ACC112 (cell line): ENCODE measurements around the gene MTHFSD.

ENCODE experiments used
- H2AFZ ChIP-seq: fragments of 200-600 bp; sonication (generic); one replicate; pipeline ENCODE4 v1.6.0; 2017; ENCODE audit warnings: antibody characterized with exemption, low read length; ENCODE audit not compliant: unreplicated experiment
- H3K27ac ChIP-seq: fragments of 200-600 bp; sonication (generic); 2 replicates; pipeline ENCODE4 v1.5.1; 2014; ENCODE audit warnings: low read depth, mild to moderate bottlenecking, antibody characterized with exemption, low read length, moderate library complexity
- H3K27me3 ChIP-seq: fragments of 200-600 bp; sonication (generic); 2 replicates; pipeline ENCODE4 v1.6.1; 2014; ENCODE audit warnings: mild to moderate bottlenecking, antibody characterized with exemption, low read length, moderate library complexity, mixed read lengths; ENCODE audit not compliant: insufficient read depth
- H3K36me3 ChIP-seq: fragments of 200-600 bp; sonication (generic); 2 replicates; pipeline ENCODE4 v1.6.1; 2016; ENCODE audit warnings: mild to moderate bottlenecking, antibody characterized with exemption, low read length, moderate library complexity, mixed read lengths; ENCODE audit not compliant: insufficient read depth
- H3K4me1 ChIP-seq: fragments of 200-600 bp; sonication (generic); one replicate; pipeline ENCODE4 v1.6.1; 2016; ENCODE audit warnings: low read length, mixed read lengths; ENCODE audit not compliant: insufficient read depth, unreplicated experiment, control insufficient read depth
- H3K4me3 ChIP-seq: fragments of 200-600 bp; sonication (generic); 2 replicates; pipeline ENCODE4 v1.5.1; 2014; ENCODE audit warnings: mild to moderate bottlenecking, low read depth, low read length
- H3K79me2 ChIP-seq: fragments of 200-600 bp; sonication (generic); one replicate; pipeline ENCODE4 v1.6.0; 2016; ENCODE audit warnings: low read length; ENCODE audit not compliant: control insufficient read depth, unreplicated experiment, insufficient read depth

The MTHFSD gene

GRCh38 chr16:86534779-86535615 lies 20.0 kb downstream of the MTHFSD start:
- Histone ChIP-seq H2AFZ (no peak overlapping the region), H3K36me3 (peaks cover 10% of the 10 kb centered on the region; the same call in 1 of the 2 replicates), H3K4me3 (no peak overlapping the region), H3K27me3 (no peaks in the 10 kb centered on the region), H3K4me1 (no peaks in the 10 kb centered on the region), H3K79me2 (no peaks in the 10 kb centered on the region), H3K27ac (no peak overlapping the region)

GRCh38 chr16:86533767-86534351 lies 21.2 kb downstream of the MTHFSD start:
- Histone ChIP-seq H3K4me3 (no peak overlapping the region), H3K27me3 (no peaks in the 10 kb centered on the region), H3K36me3 (peaks cover 3% of the 10 kb centered on the region; the same call in 1 of the 2 replicates), H2AFZ (no peak overlapping the region), H3K27ac (no peak overlapping the region), H3K4me1 (peaks cover 2% of the 10 kb centered on the region), H3K79me2 (no peaks in the 10 kb centered on the region)

GRCh38 chr16:86533076-86533475 lies 22.0 kb downstream of the MTHFSD start:
- Histone ChIP-seq H3K36me3 (peaks cover 3% of the 10 kb centered on the region; the same call in 1 of the 2 replicates), H3K79me2 (no peaks in the 10 kb centered on the region), H3K4me1 (peaks cover 2% of the 10 kb centered on the region)

GRCh38 chr16:86532526-86532815 lies 22.6 kb downstream of the MTHFSD start:
- no peak overlapping the region for H3K4me3 ChIP-seq
- no peaks in the 10 kb centered on the region for H3K27me3 ChIP-seq
- no peaks in the 10 kb centered on the region for H3K79me2 ChIP-seq
- no peak overlapping the region for H3K27ac ChIP-seq
- H3K4me1 ChIP-seq, result peaks cover 2% of the 10 kb centered on the region
- no peak overlapping the region for H2AFZ ChIP-seq
- no peaks in the 10 kb centered on the region for H3K36me3 ChIP-seq

More at GRCh38 chr16:86533076-86533475, 22.0 kb downstream of the MTHFSD start:
- no peak overlapping the region for H3K27ac ChIP-seq
- no peaks in the 10 kb centered on the region for H3K27me3 ChIP-seq
- no peak overlapping the region for H3K4me3 ChIP-seq
- H2AFZ ChIP-seq, result no peak overlapping the region

- Histone ChIP-seq H3K79me2 (no peaks in the 10 kb centered on the region), H3K27ac (no peak overlapping the region), H3K4me3 (no peak overlapping the region), H3K36me3 (no peaks in the 10 kb centered on the region), H3K4me1 (peaks cover 2% of the 10 kb centered on the region), H2AFZ (no peak overlapping the region), H3K27me3 (no peaks in the 10 kb centered on the region)
These were observed 23.2 kb downstream of the MTHFSD start for GRCh38 chr16:86531641-86532525.

GRCh38 chr16:86531191-86531545 lies 23.9 kb downstream of the MTHFSD start:
- no peaks in the 10 kb centered on the region for H3K79me2 ChIP-seq
- no peak overlapping the region for H3K27ac ChIP-seq
- no peak overlapping the region for H3K4me3 ChIP-seq
- H2AFZ ChIP-seq, result no peak overlapping the region
- H3K36me3 ChIP-seq, result no peaks in the 10 kb centered on the region
- peaks cover 2% of the 10 kb centered on the region for H3K4me1 ChIP-seq
- H3K27me3 ChIP-seq, result no peaks in the 10 kb centered on the region

GRCh38 chr16:86530251-86531190 lies 24.5 kb downstream of the MTHFSD start:
- Histone ChIP-seq H2AFZ (no peak overlapping the region), H3K4me1 (peaks cover 2% of the 10 kb centered on the region), H3K27ac (no peak overlapping the region), H3K27me3 (no peaks in the 10 kb centered on the region), H3K79me2 (no peaks in the 10 kb centered on the region), H3K36me3 (no peaks in the 10 kb centered on the region), H3K4me3 (no peak overlapping the region)

- Histone ChIP-seq H2AFZ (no peak overlapping the region), H3K27ac (no peak overlapping the region), H3K4me1 (peaks cover 2% of the 10 kb centered on the region), H3K79me2 (no peaks in the 10 kb centered on the region), H3K36me3 (no peaks in the 10 kb centered on the region), H3K4me3 (no peak overlapping the region), H3K27me3 (peaks cover 2% of the 10 kb centered on the region)
These were observed 25.9 kb downstream of the MTHFSD start for GRCh38 chr16:86529160-86529559.

- no peaks in the 10 kb centered on the region for H3K36me3 ChIP-seq
These were observed 26.7 kb downstream of the MTHFSD start for GRCh38 chr16:86528061-86528929.

More at GRCh38 chr16:86528061-86528929, 26.7 kb downstream of the MTHFSD start:
- Histone ChIP-seq H3K4me3 (no peak overlapping the region), H3K4me1 (peaks cover 2% of the 10 kb centered on the region), H2AFZ (no peak overlapping the region), H3K79me2 (no peaks in the 10 kb centered on the region), H3K27ac (no peak overlapping the region), H3K27me3 (peaks cover 8% of the 10 kb centered on the region)
